K562 (cell line): ENCODE data around the gene SLC34A1. TPM values are rescaled to one million over a fixed set of nuclear protein-coding genes. Genes with fewer than 3 reads are reported as not detected.

ENCODE experiments used
- BCOR ChIP-seq: fragments of 450-650 bp; IDR thresholded peaks from 2 replicates; pipeline ENCODE4 v1.6.1; 2016
- CBX3 ChIP-seq, 2 experiments: IDR thresholded peaks; 1 replicate in 1 of 2; 2 replicates in 1 of 2; pipeline ENCODE4 v1.6.1; 2012; ENCODE audit warnings: inconsistent platforms in 2 of 2, low read length in 2 of 2, borderline replicate concordance in 1 of 2, control low read depth in 1 of 2
- CREM ChIP-seq: IDR thresholded peaks from 2 replicates; pipeline ENCODE4 v1.6.1; 2014; ENCODE audit warnings: antibody characterized with exemption, low read depth
- DNMT1 ChIP-seq: fragments of 450-650 bp; IDR thresholded peaks from 2 replicates; pipeline ENCODE4 v1.6.1; 2016; ENCODE audit warnings: antibody characterized with exemption, mild to moderate bottlenecking
- FOXK1 ChIP-seq: sonication (generic); formaldehyde crosslinking; IDR thresholded peaks from 2 replicates; pipeline ENCODE4 v1.8.0; 2022; ENCODE audit warnings: missing genetic modification reagents, mild to moderate bottlenecking, borderline replicate concordance
- GABPB1 ChIP-seq: sonication (generic); formaldehyde crosslinking; IDR thresholded peaks from 2 replicates; pipeline ENCODE4 v1.8.0; 2022; ENCODE audit warnings: mild to moderate bottlenecking, missing genetic modification reagents
- GATA2 ChIP-seq: sonication (generic); formaldehyde crosslinking; IDR thresholded peaks from 2 replicates; pipeline ENCODE4 v1.4.0; 2020; ENCODE audit warnings: mild to moderate bottlenecking, missing genetic modification reagents
- HEY1 ChIP-seq: fragments of 250-450 bp; sonication (Bioruptor Pico); IDR thresholded peaks from 2 replicates; pipeline ENCODE4 v1.5.0; 2020; ENCODE audit warnings: mild to moderate bottlenecking, moderate library complexity, borderline replicate concordance
- PML ChIP-seq: IDR thresholded peaks from 2 replicates; pipeline ENCODE4 v1.6.1; 2012; ENCODE audit warnings: low read length, inconsistent platforms
- RB1 ChIP-seq: fragments of 450-650 bp; IDR thresholded peaks from 2 replicates; pipeline ENCODE4 v1.6.1; 2017; ENCODE audit warnings: low read depth, mild to moderate bottlenecking
- STAG1 ChIP-seq: sonication (generic); formaldehyde crosslinking; IDR thresholded peaks from 2 replicates; pipeline ENCODE4 v1.5.0; 2020; ENCODE audit warnings: missing genetic modification reagents, borderline replicate concordance
- STAT5A ChIP-seq: IDR thresholded peaks from 2 replicates; pipeline ENCODE4 v1.6.1; 2012; ENCODE audit warnings: low read length, inconsistent platforms, borderline replicate concordance
- TARDBP ChIP-seq: fragments of 450-650 bp; IDR thresholded peaks from 2 replicates; pipeline ENCODE4 v1.6.1; 2016
- ZBTB7A ChIP-seq: IDR thresholded peaks from 2 replicates; pipeline ENCODE4 v1.6.1; 2011; ENCODE audit warnings: low read depth, mild to moderate bottlenecking, low read length, moderate library complexity, borderline replicate concordance; ENCODE audit not compliant: control insufficient read depth
- ZFX ChIP-seq: sonication (generic); formaldehyde crosslinking; IDR thresholded peaks from 2 replicates; pipeline ENCODE4 v1.8.0; 2022; ENCODE audit warnings: mild to moderate bottlenecking, missing genetic modification reagents, moderate library complexity
- ZNF766 ChIP-seq: fragments of 200-800 bp; sonication (Bioruptor generic); conservative IDR thresholded peaks from 2 replicates; pipeline ENCODE4 v1.6.1; 2016; ENCODE audit warnings: missing genetic modification characterization, missing compliant biosample characterization
- polyA plus RNA-seq, 8 experiments: library from polyadenylated mRNA; depleted of rRNA in 4 of 8; stranded (reverse) in 5 of 8; unstranded in 3 of 8; fragments of >200 nt; fragmentation: Nextera tagmentation in 2 of 8; fragmentation: Illumina TruSeq in 1 of 8; extraction: Ambion mirVana in 2 of 8; extraction: Trizol in 1 of 8; gene quantifications; 2 replicates each; pipeline versions ENCODE4 v1.2.1 to v1.2.3, GENCODE V29; 2011 to 2014; ENCODE audit warnings: inconsistent platforms in 1 of 8, missing spikeins in 1 of 8
- total RNA-seq, 7 experiments: library from RNA; depleted of rRNA in 6 of 7; stranded (reverse); fragments of >200 nt in 6 of 7; fragmentation: Illumina TruSeq in 2 of 7; extraction: Trizol in 2 of 7; gene quantifications; 2 replicates each; pipeline versions ENCODE4 v1.2.1 to v1.2.3, GENCODE V29; 2011 to 2021; ENCODE audit warnings: low replicate concordance in 1 of 7
- TF ChIP-seq, protein P1 (sequence below): sonication (generic); formaldehyde crosslinking; IDR thresholded peaks from 2 replicates; pipeline ENCODE4 v1.8.1; 2023; ENCODE audit warnings: mild to moderate bottlenecking, missing genetic modification reagents
- TF ChIP-seq, protein P2 (sequence below): fragments of 450-650 bp; conservative IDR thresholded peaks from 2 replicates; pipeline ENCODE4 v1.6.1; 2016; ENCODE audit warnings: missing genetic modification characterization, low read depth, mild to moderate bottlenecking, missing compliant biosample characterization, moderate library complexity
- TF ChIP-seq, protein P3 (sequence below): fragments of 450-650 bp; IDR thresholded peaks from 2 replicates; pipeline ENCODE4 v1.6.1; 2017; ENCODE audit warnings: antibody characterized with exemption, mild to moderate bottlenecking

The SLC34A1 gene
- total and polyA plus RNA-seq, 9 of the 15 experiments (the other 6 are each of a cell fraction or from before 2014, with no cell fraction given) = not detected

DNA sequence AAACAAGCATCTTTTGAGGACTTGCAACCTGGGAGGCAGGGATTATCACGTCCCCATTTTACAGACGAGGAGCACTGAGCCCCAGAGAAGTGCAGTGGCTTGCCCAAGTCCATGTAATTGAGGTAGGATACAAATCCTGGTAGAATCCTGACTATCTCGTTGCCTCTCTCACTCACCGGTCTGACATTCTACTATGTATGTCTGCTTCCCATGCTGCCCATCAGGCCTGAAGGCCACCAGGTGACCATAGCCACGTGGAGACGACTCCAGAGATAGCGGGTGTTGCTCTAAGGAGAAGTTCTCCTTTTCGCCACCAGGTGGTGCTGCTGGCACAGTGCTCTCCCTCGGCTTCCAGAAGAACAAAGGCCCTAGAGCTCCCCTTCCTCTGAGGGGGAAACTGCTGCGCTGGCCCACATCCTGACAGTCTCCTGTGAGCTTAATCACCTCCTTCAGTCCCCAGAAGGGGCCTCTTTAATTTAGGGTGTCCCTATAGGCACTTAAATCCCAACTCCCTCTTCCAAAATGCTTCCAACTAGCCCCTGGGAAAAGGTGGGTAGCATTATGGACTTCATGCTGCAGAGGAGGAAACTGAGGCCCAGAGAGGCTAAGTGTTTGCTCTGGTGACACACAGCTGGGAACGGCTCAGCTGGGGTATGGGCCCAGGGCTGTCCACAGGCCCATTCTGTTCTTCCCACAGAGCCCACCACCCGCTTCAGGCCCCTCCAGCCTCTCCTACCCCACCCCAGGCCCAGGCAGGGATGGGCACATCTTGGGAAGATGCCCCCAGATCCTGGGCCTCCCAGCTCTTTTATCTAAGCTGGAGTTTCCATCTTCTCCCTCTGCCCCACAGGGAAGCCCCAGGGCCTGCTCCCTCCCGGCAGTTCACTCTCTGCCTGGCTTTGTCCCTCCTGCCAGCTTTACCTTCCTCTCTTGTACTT is 6.4 kb downstream of the SLC34A1 start (continued):
- TF ChIP-seq ZBTB7A (peak; percentile 67; the same call in 1 of the 2 replicates), GABPB1 (0 out of 2 replicates have a peak, but pooled peaks have one; percentile 41), GATA2 (CRISPR knock-in tag) (peak; percentile 54; the same call in 1 of the 2 replicates), ZFX (peak; percentile 61), TARDBP (no peak), PML (no peak), STAT5A (no peak), CREM (0 out of 2 replicates have a peak, but pooled peaks have one; percentile 5), STAG1 (CRISPR knock-in tag) (peak; percentile 54; the same call in 1 of the 2 replicates), DNMT1 (no peak), ZNF766 (CRISPR knock-in tag) (no peak), HEY1 (CRISPR knock-in tag) (no peak), BCOR (peak; percentile 94), CBX3 (IDR thresholded peaks at IDR 0.05; ENCODE audit: borderline replicate concordance in 1 of 2, low read length in 2 of 2) (peak in 1 of 2 experiments; percentile 89; a peak in 2 of 3 replicates), RB1 (peak; percentile 39; the same call in 1 of the 2 replicates), FOXK1 (CRISPR knock-in tag) (peak; percentile 75; the same call in 1 of the 2 replicates)
- TF ChIP-seq, protein P1, sequence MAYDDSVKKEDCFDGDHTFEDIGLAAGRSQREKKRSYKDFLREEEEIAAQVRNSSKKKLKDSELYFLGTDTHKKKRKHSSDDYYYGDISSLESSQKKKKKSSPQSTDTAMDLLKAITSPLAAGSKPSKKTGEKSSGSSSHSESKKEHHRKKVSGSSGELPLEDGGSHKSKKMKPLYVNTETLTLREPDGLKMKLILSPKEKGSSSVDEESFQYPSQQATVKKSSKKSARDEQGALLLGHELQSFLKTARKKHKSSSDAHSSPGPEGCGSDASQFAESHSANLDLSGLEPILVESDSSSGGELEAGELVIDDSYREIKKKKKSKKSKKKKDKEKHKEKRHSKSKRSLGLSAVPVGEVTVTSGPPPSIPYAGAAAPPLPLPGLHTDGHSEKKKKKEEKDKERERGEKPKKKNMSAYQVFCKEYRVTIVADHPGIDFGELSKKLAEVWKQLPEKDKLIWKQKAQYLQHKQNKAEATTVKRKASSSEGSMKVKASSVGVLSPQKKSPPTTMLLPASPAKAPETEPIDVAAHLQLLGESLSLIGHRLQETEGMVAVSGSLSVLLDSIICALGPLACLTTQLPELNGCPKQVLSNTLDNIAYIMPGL (CRISPR knock-in tag) = 0 out of 2 replicates have a peak, but pooled peaks have one; percentile 44
- TF ChIP-seq, protein P2, sequence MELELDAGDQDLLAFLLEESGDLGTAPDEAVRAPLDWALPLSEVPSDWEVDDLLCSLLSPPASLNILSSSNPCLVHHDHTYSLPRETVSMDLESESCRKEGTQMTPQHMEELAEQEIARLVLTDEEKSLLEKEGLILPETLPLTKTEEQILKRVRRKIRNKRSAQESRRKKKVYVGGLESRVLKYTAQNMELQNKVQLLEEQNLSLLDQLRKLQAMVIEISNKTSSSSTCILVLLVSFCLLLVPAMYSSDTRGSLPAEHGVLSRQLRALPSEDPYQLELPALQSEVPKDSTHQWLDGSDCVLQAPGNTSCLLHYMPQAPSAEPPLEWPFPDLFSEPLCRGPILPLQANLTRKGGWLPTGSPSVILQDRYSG (tag) = no peak
- TF ChIP-seq, protein P3, sequence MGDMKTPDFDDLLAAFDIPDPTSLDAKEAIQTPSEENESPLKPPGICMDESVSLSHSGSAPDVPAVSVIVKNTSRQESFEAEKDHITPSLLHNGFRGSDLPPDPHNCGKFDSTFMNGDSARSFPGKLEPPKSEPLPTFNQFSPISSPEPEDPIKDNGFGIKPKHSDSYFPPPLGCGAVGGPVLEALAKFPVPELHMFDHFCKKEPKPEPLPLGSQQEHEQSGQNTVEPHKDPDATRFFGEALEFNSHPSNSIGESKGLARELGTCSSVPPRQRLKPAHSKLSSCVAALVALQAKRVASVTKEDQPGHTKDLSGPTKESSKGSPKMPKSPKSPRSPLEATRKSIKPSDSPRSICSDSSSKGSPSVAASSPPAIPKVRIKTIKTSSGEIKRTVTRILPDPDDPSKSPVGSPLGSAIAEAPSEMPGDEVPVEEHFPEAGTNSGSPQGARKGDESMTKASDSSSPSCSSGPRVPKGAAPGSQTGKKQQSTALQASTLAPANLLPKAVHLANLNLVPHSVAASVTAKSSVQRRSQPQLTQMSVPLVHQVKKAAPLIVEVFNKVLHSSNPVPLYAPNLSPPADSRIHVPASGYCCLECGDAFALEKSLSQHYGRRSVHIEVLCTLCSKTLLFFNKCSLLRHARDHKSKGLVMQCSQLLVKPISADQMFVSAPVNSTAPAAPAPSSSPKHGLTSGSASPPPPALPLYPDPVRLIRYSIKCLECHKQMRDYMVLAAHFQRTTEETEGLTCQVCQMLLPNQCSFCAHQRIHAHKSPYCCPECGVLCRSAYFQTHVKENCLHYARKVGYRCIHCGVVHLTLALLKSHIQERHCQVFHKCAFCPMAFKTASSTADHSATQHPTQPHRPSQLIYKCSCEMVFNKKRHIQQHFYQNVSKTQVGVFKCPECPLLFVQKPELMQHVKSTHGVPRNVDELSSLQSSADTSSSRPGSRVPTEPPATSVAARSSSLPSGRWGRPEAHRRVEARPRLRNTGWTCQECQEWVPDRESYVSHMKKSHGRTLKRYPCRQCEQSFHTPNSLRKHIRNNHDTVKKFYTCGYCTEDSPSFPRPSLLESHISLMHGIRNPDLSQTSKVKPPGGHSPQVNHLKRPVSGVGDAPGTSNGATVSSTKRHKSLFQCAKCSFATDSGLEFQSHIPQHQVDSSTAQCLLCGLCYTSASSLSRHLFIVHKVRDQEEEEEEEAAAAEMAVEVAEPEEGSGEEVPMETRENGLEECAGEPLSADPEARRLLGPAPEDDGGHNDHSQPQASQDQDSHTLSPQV = peak; percentile 58; the same call in 1 of the 2 replicates
